ENCODE data around the gene DNM3.

Gene DNM3

DNA sequence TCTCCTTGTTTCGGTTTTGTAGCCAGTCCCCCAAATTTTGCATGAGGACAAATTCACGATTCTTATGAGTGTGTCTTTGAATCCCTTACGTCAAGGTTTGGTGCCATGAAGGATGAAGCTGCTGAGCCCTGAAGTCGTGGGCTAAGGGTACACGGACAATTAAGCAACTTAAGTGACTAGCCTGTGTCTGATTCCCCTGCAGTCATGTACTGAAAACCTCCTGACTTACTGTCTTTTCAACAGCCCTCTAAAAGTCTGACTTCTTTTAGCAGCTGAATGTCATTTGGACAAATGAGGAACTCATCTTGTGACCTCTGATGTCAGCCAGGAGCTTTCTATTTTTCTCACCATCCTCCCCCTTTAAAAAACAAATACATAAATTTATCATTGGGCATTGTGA is 552.1 kb downstream of the DNM3 start:
- DNase-seq (ENCODE audit: low read depth in 2 of 2) = no peak

DNA sequence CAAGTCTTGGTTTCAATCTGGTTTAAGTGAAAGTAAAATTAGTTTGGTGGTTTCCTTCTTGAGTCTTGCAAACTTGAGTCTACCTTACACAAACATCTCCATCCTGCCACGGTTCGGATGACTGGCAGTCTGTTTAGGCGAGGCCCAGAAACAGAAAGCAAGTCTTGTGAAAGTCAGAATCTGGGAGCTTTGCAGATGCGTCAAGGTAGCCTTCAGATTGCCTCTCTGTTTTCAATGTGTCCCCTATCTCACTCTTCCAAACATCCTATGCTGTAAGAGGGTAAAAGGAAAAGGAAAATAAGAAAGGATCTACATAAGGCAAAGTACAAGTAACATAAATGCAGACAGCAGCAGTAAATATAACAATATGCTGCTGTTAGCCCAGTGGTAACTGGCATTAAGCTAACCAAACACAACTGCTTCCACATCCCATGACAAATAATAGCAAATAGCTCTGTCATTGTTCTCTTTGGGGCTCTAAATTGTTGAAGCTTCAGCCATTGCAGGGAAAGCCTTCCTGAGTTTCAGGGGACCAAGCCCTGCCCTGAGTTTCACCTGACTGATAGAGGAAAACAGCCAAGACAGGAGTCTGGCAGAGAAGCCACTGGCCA is 552.9 kb downstream of the DNM3 start:
- no peak for DNase-seq (ENCODE audit: low read depth in 2 of 2)

DNA sequence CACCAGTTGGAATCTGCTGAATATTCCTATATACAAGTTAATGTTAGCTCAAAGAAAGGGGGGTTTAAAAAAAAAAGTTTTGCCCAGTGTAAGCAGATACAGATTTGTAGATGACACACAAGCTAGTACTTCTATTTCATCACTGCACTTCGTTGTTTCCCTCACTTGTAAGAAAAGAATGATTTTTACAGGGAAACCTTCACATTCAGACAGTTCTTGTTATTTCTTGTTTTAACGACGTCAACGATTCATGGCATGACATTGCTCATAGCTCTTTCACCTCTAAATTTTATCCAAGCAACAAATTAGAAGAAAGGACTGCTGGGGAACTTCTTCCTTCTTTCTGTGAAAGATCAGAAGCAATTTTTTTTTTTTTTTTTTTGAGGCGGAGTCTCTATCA is 553.5 kb downstream of the DNM3 start:
- no peak for DNase-seq (ENCODE audit: low read depth in 2 of 2)

DNA sequence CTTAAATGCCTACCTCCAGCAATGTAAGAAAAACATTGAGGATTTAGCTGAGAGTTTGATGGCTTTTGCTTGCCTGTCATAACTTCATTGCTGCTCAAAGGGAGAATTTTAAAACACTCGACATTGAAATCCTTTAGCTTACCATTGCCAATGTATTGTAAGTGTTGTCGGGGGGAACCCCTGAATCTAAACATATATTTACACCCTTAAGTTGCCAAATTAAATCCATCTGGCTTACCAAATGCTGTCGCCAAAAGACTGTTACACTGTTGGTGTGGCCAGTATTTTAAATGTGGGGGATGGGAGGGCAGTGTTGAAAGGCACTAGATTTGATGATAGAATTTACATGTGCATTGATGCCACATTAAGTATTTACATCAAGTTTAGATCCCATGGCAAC is 554.3 kb downstream of the DNM3 start:
- DNase-seq (ENCODE audit: low read depth in 2 of 2) = no peak

DNA sequence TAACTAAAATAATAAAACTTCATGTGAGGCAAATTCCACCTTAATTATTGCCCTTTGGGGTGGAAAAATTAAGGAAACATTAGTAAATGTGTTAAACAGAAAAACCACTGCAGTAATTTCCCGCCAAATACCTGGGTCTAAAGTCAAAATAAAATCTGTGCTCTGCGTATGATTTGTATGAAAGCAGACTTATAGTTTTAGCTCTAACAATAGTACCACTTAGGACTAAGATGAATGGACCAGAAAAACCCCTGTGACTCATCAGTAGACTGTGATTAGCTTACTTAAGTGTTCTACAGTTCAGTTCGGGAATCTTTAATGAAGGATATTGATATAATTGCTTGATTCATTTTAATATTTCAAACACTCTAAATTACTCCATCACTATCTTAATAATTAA is 555.9 kb downstream of the DNM3 start:
- no peak for DNase-seq (ENCODE audit: low read depth in 2 of 2)

DNA sequence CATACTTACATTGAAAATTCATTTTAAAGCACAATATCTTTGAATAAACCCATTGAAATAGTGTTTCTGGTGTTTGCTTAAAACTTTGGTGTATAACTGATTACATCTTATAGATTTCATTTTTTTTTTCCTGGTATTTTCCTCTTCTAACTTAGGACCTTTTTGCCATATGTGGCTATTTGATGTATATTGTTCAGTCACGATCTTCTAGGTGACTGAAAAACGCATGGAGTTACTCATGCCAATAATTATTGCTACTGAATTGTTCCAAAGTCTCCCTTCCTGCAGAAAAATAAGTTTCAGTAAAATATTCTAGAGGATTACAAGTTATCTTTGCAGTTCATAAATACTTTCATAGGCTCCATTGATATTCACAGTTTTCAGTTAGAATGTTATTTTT is 556.3 kb downstream of the DNM3 start:
- no peak for DNase-seq (ENCODE audit: low read depth in 2 of 2)

DNA sequence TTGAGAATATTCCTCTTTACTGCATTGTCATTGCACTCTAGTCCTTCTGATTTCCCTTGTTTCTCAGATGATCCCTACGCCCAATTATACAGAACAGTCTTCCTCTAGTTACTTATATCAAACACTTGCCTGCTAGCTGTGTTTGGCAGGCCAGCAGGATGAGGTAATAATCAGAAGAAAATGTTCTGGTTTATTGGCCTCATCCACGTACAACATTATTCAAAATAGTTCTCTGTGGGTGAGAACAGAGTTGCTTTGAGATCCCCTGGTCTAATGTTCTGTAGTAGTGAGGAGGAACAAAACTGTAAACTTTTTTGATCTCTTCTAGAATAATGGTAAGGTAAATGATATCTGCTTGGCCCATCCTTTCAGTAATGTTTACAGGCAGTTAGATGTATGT is 556.9 kb downstream of the DNM3 start:
- no peak for DNase-seq (ENCODE audit: low read depth in 2 of 2)

DNA sequence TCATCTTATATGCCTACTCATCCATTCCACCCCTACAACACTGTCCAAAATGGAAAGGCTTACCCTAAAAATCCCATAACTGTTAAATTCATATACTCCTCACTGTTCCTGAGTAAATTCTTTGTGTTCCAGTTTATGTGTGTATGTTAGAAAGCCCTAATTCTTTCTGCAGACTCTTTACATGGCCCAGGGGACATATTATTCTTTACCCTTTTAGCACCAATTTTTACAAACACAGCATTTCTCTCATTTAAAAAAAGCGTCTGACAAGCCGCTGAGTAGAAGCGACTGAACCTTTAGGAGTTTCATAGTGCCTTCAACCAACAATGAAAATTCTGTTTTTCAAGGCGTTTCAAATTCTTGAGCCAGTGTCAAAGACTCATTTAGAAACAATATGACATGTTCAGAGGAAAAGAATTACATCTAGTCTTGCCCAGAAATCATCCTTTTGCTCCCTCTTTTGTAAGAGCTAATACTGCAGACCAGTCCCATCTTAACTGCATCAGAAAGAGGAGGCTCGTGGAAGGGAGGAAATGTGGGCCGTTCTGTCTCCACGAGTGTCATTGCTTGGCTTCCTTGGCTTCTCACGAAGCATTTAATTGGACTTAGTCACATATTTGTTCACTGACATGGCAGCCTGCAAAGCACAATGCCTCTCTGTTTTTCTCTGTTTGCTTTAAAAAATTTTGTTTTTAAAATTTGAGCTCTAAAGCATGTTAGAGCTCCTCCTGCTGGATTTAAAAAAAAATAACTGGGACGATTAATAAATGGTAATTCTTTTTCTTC is 557.9 kb downstream of the DNM3 start:
- DNase-seq (ENCODE audit: low read depth in 2 of 2) = peak; percentile 95 to 96

DNA sequence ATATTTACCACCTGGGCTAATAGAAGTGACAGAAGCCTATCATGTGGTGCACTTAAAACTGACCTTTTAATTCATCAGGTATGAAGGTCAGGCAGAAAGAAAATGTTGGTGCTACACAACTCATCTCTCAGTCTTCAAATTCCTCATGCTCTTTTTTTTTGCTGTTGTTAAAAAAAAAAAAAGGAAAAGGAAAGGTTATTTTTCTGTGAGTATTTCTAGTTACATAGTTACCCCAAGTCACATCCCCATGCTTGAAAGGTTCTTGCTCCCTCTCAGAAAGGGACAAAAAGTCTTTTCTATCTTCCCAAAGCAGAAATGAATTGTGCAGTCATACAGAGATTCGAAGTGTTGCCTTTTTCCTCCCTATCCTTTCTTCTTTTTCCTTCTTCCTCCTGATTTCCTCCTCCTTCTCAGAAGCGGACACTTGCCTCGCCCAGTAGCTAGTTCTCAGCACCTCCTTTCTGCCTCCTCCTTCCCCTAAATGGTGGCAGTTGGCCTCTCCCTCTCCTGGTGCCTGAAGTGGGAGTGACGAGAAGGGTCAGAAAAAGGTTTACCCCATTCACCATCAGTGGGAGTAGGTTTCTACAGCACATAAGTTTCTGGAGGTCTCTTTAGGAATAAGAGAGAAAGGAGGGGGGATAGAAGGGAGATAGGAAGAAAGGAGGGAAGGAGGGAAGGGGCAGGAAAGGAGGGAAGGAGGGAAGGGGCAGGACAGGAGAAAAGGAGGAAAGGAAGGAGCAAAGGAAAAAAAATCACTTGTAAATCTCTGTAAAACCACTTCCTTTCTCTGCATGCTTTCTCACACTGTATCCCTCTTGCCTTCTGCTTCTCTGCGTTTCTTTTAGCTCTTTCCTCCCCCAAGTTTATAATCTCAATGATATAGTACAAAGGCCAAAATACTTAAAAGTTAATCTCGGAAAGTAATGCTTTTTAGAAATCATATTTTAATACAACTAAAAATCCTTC is 558.7 kb downstream of the DNM3 start:
- DNase-seq (ENCODE audit: low read depth in 2 of 2) = no peak

DNA sequence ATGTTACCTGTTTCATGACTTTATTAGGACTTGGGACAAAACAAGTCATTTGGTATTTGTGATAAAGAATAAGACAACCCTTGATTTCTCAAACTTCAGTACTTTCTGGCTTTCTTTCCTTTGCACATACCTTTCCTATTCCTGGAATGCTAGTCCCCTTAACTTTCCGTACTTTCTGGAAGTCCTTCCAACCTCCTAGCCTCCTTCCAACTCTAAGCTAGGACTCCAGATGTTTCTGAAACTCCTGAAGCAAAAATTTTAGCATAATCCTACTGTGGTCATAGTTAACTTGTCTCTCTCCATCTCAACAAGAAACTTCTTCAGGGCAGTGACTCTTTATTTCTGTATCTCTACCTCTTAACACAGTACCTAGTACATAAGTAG is 559.4 kb downstream of the DNM3 start:
- DNase-seq (ENCODE audit: low read depth in 2 of 2) = no peak

DNA sequence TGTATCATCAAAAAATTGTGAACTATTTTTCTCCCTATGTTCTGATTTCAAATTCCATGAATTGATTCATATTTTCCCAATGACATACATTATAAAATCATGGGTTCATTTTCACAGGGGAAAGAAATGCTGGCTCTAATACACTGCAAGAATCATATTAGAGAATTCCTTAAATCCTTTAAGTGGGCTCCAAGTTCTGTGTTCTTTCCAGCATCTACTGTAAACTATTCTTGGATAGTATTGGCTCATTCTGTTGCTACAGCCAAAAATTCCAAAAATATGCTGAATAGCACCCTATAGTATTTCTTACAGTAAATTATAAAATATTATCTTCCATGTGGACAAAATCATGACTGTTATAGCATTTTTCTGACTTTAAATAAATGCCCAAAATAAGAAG is 560.2 kb downstream of the DNM3 start:
- DNase-seq (ENCODE audit: low read depth in 2 of 2) = no peak

DNA sequence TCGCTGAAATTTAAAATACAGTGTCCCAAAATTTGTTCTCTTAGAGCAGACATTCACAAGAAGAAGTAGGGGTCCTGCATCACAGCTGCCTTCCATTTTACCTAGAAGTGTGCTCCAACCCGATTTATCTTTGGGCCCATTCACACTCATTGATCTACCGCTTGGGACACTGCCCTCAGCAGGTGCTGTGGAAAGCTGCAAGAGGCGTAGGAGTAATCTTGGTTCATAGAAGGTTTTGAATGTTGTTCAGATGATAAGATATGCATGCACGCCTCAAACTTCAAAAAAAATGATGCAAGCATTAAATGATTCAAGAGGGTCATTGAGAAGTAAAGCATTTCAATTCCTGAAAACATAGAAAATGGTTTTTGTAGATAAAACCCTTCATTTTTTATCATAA is 560.6 kb downstream of the DNM3 start:
- no peak for DNase-seq (ENCODE audit: low read depth in 2 of 2)

DNA sequence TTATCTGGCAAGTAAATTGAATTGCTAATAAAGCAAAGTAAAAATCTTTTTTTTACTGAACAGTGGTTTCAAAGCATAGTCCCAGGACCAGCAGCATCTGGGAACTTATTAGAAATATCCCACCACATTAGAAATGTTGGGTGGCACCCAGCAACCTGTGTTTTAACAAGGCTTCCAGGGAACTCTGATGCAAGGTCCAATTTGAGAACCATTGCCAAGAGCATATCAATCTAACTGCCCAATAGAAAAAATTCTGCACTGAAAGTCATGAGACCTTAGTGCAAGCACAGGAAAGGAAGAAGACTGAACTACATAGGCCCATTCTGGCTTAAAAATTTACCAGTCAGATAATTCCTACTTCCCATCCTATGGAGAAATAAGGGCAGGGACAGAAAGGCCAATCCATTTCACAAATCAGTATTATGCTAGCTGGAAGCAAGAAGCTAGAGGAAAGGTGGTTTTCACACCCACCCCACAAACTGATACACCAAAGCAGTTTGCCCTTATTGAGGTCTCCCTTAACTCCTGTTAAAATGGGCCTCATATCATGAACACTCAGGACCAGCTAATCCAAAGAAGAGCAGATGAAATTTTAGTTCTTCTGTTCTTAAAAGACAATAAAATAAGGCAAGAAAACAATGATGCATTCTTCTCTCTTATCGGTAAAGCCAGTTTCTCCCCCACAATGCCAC is 561.7 kb downstream of the DNM3 start:
- no peak for DNase-seq (ENCODE audit: low read depth in 2 of 2)

DNA sequence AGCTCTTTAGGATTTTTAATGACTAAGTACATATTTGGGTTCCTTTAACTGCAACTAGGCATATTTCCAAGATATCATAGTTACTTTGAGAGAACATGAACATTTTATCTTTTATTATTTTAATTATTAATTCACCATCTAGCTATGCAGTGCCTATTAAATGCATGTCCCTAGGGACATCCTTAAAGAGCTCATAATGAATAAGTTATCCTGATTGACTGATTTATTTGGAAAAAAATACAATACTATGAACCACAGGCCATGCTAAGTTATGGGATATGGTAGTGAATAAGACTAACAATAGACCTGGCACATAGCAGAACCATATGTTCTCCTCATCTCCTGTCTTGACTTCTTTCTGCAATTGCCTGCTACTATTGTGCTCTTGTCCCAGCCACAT is 562.8 kb downstream of the DNM3 start:
- no peak for DNase-seq (ENCODE audit: low read depth in 2 of 2)

DNA sequence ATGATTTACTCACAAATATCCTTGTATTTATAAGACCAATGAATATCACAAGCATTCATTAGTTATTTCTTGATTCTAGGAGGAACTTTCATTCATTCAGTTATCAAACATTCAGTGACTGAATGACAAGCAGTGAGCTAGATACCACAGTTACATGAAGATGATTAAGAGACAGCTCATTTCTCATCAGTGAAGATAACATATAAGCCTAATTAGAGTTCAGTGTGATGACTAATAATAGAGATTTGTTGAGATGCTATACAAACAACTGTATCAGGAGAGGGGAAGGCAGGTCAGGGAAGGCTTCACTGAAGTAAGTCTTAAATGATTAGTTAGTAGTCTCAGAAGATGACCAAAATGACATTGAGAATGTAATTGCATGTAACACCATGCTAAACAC is 564.6 kb downstream of the DNM3 start:
- no peak for DNase-seq (ENCODE audit: low read depth in 2 of 2)

DNA sequence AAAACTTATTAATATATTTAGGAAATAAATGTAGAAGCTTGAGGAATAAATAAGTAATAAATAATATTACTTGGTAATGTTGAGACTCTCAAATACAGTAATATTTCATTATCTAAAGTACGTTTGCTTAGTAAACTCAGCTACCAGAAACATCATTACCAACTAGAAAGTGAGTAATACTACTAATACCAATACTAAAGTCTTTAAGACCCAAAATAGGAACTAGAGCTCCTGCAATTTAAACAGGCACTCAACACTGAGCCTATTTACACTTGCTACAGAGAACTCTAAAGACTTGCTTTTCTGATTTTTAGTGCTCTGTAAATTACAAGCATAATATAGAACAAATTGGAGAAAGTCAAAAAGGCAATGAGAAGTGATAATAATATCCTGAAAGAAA is 565.7 kb downstream of the DNM3 start:
- DNase-seq (ENCODE audit: low read depth in 2 of 2) = no peak

DNA sequence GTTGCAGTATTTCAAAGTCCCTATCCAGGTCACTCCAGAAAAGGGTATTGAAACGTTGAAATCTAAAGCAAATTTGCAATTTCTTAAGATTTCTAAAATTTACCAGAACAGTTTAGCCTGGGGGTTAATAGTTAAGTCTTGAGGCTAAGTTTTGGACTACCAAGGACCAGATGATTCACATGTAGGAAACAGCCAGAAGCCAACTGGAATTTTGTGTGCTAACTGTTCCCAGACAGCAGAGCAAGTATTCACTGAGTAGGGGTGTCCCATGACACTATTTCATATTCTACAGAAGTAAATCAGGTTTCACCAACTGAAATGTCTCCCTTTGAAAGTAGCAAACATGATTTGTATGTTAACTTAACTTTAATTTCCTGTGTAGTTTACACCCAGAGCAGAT is 567.7 kb downstream of the DNM3 start:
- no peak for DNase-seq (ENCODE audit: low read depth in 2 of 2)

DNA sequence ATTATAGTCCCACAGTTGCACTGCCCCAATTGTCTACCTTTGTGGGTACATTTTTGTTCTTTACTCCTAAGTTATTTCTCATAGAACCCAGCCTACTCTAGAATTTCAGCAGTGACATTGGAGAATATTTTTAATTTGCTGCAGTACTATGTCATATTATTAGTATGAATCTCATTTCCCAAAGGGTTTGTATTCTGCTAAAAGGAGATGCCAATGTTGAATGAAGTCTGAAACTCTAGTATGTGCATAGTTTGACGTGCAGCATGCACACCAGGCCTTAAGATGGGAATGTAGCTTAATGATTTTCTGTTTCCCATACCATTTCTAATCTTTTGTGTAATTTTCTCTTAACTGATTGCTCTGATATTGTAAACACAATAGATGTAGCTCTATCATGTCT is 568.7 kb downstream of the DNM3 start:
- no peak for DNase-seq (ENCODE audit: low read depth in 2 of 2)

DNA sequence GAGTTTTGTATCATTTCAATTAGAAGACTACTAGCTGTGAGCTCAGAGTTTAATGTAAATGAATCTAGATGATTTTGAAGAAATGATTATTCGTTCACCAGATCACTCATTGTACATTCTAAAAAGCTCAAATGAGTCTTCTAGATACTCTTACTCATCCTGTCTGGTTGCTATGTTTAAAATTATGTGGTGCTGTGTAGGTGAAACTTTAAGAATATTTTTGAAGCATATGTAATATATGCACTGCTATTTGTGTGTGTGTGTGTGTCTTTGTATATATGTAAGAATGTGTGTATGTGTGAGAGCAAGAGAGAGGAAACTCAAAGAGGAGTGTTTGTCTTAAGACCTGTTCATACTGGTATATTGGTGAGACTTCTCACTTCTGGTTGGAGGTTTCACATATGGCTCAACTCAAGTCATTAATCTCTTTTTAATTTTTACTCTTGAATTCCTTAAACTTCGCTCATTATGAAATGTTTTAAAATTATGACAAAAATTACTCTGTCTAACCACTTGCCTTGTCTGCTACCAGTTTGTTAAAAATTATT is 570.6 kb downstream of the DNM3 start:
- no peak for DNase-seq (ENCODE audit: low read depth in 2 of 2)

DNA sequence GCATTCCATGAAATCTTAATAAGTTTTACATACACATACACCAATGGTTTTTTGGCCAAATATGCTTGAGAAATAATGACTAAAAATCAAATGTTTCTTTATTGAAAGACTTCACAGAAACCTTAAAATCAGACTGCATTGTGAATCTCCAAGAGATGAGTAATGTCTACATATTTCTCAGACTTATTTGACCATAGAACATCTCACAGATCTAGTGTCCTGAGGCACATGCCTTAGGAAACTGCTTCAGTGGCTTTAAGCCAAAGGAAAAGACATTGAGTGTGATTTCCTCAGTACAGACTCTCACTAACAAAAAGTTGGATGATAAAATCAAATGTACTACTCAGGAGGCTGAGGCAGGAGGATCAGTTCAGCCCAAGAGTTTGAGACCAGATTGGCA is 573.0 kb downstream of the DNM3 start:
- DNase-seq (ENCODE audit: low read depth in 2 of 2) = no peak

DNA sequence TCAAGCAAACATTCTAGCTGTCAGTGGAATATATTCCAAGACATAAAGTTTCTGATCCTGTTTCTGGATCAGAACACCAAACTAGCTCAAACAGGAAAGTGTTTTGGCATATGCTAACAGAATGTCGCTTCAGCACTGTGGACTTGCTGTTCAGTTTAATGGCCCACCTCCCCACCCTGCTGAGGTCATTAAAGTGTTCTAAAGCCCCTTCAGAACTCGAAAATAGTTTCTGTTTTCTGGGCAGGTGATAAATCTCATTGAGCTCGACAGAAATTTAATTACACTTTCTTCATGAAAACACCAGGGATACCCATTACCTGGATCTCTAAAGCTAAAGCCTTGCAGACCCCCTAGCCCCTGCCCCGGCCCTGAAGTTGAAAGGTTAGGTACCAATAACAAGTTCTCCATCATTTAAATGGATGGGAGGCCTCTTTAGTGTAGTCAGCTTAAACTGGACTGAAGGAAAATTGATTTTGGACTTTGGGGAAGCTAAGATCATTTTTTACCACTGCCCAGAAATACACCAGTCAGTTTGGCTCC is 575.3 kb downstream of the DNM3 start:
- no peak for DNase-seq (ENCODE audit: low read depth in 2 of 2)

DNA sequence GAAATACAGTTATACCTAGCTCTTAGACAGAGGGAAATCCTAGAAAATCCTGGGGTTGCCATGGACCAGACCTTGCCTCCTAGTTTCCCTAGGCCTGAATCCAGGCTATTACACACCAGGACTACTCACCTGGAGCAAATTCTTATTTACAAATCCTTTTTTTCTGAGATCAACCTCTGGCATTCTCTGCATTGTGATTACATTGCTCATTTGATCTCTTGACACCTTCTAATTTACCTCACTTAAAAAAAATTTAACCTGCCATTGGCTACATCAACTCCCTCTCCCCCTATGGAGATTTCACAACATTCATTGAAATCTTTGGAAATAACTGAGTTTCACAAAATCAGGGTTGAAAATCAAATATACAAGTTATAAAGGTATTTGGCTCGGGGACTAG is 576.3 kb downstream of the DNM3 start:
- no peak for DNase-seq (ENCODE audit: low read depth in 2 of 2)

Data from fibroblast of skin of left biceps (primary cell).